ENCODE measurements around the gene FBXL17.

DNA sequence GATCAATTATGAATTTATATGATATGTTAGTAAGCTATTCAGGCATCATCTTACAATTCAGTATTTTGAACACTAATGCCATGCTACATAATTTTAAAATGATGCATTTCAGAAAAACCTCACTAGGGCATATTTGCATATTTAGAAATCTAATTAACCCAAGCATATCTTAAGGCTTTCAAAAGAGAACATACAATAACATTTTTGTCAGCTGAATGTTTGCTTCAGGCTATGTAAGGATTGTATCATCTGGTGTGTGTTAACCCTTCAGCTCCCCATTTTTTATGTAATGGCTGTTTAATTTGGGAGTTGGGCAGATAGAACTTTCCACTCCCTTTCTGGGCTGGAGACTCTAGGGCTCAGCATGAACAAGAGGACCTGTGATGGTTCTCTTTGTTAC, 412.1 kb downstream of the FBXL17 start:
- TF ChIP-seq EZH2phosphoT487 (IDR thresholded peaks at IDR 0.05; ENCODE audit: borderline replicate concordance, low read length) (no peak), EZH2 (IDR thresholded peaks at IDR 0.05; ENCODE audit: low read length, unreplicated experiment) (no peak)
- TF ChIP-seq, protein P1, sequence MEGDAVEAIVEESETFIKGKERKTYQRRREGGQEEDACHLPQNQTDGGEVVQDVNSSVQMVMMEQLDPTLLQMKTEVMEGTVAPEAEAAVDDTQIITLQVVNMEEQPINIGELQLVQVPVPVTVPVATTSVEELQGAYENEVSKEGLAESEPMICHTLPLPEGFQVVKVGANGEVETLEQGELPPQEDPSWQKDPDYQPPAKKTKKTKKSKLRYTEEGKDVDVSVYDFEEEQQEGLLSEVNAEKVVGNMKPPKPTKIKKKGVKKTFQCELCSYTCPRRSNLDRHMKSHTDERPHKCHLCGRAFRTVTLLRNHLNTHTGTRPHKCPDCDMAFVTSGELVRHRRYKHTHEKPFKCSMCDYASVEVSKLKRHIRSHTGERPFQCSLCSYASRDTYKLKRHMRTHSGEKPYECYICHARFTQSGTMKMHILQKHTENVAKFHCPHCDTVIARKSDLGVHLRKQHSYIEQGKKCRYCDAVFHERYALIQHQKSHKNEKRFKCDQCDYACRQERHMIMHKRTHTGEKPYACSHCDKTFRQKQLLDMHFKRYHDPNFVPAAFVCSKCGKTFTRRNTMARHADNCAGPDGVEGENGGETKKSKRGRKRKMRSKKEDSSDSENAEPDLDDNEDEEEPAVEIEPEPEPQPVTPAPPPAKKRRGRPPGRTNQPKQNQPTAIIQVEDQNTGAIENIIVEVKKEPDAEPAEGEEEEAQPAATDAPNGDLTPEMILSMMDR (conservative IDR thresholded peaks at IDR 0.05; ENCODE audit: low read depth, low read length) = no peak
